HUES48 (cell line): Measurements from ENCODE around the gene ING3.
A peak's percentile ranks its signal among the peaks of the same experiment; 100 is the strongest.

ENCODE experiments used
- H3K27ac ChIP-seq: one replicate; pipeline ENCODE4 v1.7.0; 2013; ENCODE audit warnings: low read depth, low read length, inconsistent platforms
- H3K27me3 ChIP-seq: 2 replicates; pipeline ENCODE4 v1.6.1; 2013; ENCODE audit warnings: mild to moderate bottlenecking, low read length; ENCODE audit not compliant: control insufficient read depth, insufficient read depth
- H3K36me3 ChIP-seq: 2 replicates; pipeline ENCODE4 v1.6.1; 2013; ENCODE audit warnings: low read length; ENCODE audit not compliant: control insufficient read depth, insufficient read depth
- H3K4me1 ChIP-seq: 2 replicates; pipeline ENCODE4 v1.6.1; 2013; ENCODE audit warnings: mild to moderate bottlenecking, low read length; ENCODE audit not compliant: control insufficient read depth, insufficient read depth
- H3K4me3 ChIP-seq: 2 replicates; pipeline ENCODE4 v1.5.1; 2013; ENCODE audit warnings: mild to moderate bottlenecking, low read depth, low read length
- H3K9ac ChIP-seq: 2 replicates; pipeline ENCODE4 v1.6.1; 2013; ENCODE audit warnings: mild to moderate bottlenecking, low read depth, low read length, moderate library complexity
- H3K9me3 ChIP-seq: 2 replicates; pipeline ENCODE4 v1.6.1; 2013; ENCODE audit warnings: low read length; ENCODE audit not compliant: control insufficient read depth, insufficient read depth

ING3 gene, protein sequence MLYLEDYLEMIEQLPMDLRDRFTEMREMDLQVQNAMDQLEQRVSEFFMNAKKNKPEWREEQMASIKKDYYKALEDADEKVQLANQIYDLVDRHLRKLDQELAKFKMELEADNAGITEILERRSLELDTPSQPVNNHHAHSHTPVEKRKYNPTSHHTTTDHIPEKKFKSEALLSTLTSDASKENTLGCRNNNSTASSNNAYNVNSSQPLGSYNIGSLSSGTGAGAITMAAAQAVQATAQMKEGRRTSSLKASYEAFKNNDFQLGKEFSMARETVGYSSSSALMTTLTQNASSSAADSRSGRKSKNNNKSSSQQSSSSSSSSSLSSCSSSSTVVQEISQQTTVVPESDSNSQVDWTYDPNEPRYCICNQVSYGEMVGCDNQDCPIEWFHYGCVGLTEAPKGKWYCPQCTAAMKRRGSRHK

DNA sequence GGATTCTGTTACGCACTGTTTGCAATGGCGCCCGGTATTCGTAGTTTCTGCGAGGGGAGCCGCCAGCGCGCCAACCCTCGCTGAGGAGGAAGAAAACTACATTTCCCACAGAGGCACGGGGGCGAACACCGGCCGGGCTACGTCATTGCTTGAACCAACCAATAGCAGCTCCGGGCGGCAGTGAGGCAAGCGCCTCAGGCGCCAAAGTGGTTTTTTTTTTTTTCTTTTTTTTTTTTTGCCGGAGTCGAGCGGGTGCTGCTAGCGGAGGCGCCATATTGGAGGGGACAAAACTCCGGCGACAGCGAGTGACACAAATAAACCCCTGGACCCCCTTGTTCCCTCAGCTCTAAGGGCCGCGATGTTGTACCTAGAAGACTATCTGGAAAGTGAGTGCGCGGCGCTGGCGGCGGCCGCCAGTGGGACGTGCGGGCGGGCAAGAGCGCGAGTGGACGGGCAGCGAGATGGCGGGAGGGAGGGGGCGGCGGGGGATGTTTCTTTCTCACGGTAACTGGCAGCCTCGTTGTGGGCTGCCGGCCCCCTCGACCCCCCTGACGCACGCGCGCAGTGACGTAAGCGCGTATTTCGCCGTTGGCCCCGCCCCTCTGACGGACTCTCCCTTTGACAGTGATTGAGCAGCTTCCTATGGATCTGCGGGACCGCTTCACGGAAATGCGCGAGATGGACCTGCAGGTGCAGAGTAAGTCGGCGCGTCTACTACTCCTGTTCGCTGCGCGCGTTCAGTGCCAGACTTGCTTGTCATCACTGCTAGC is at the start of gene ING3:
ING3 (plus strand) TSS at position 239 of the 770 bp plus-strand sequence; CDS start at position 359, 120 bp downstream.
- Histone ChIP-seq H3K9ac (peak within 1 kb of the TSS; percentile 97), H3K36me3 (peaks cover 35% of the 10 kb centered on the region), H3K4me3 (peak within 1 kb of the TSS; percentile 92), H3K4me1 (peaks cover 11% of the 10 kb centered on the region; the same call in 1 of the 2 replicates), H3K9me3 (no peaks in the 10 kb centered on the region), H3K27ac (peak within 1 kb of the TSS; percentile 97), H3K27me3 (no peaks in the 10 kb centered on the region)

DNA sequence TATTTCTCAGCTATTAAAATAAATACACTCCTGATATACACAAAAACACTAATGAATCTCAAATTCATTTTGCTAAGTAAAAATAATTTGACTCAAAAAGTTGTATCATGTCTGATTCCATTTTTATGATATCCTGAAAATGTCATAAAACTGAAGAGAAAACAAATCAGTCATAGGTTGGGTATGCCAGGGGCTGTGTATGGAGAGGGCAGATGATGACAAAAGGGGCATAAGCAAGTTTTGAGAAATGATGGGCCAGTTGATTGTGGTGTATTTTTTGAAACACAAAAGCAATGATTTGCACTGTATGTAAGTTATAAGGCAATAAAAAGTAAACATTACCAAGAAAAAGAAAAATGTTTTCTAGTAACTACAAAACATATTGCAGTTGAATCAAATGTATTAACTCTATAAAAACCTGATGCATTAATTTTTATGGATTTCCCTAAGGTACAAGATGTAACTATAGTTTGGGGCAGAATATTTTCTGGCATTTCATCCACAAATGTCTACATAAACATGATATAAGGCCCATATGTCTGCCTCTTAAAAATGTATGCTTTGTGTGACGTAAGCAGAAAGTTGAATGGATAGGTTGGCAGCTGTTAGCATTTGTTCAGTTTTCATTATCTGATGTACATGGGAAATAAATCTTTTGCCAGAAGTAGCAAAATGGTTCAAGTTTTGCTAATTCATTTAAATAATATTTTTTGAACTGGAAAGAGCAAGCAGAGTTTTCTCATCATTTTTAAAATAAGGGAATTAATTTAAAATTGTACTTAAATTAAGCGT is 35.1 kb upstream of the ING3 start:
- no peaks in the 10 kb centered on the region for H3K27me3 ChIP-seq
- no peak overlapping the region for H3K9ac ChIP-seq
- no peak overlapping the region for H3K4me3 ChIP-seq
- no peak overlapping the region for H3K27ac ChIP-seq
- no peaks in the 10 kb centered on the region for H3K4me1 ChIP-seq
- no peaks in the 10 kb centered on the region for H3K9me3 ChIP-seq
- no peaks in the 10 kb centered on the region for H3K36me3 ChIP-seq

DNA sequence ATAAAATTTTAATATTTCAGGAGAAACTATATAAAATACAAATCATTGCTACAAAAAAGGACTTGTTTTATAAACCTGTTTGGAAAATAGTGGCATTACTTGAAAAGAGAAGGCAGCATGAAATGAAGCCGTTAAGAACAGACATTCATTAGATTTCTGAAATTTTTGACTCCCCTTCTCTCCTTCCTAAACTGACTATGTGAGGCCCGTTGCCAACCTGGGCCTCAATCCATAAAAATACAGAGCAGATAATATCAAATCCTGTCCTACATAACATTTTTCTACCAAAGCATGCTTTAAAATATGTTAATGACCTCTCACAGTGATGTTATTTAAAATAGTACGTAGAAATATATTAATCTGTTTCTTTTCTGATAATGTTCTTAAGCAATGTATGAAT is 34.5 kb upstream of the ING3 start:
- Histone ChIP-seq H3K36me3 (no peaks in the 10 kb centered on the region), H3K4me3 (no peak overlapping the region), H3K9ac (no peak overlapping the region), H3K4me1 (no peaks in the 10 kb centered on the region), H3K27ac (no peak overlapping the region), H3K9me3 (no peaks in the 10 kb centered on the region), H3K27me3 (no peaks in the 10 kb centered on the region)

GRCh38 chr7:120916538-120916937 is 34.0 kb upstream of the ING3 start:
- Histone ChIP-seq H3K4me3 (no peak overlapping the region), H3K9ac (no peak overlapping the region), H3K27ac (no peak overlapping the region), H3K4me1 (no peaks in the 10 kb centered on the region), H3K9me3 (no peaks in the 10 kb centered on the region), H3K27me3 (no peaks in the 10 kb centered on the region), H3K36me3 (no peaks in the 10 kb centered on the region)

GRCh38 chr7:120919466-120919865 is 31.1 kb upstream of the ING3 start:
- Histone ChIP-seq H3K9me3 (no peaks in the 10 kb centered on the region), H3K4me1 (peaks cover 13% of the 10 kb centered on the region; the same call in 1 of the 2 replicates), H3K9ac (no peak overlapping the region), H3K4me3 (no peak overlapping the region), H3K27ac (no peak overlapping the region), H3K27me3 (no peaks in the 10 kb centered on the region), H3K36me3 (no peaks in the 10 kb centered on the region)

DNA sequence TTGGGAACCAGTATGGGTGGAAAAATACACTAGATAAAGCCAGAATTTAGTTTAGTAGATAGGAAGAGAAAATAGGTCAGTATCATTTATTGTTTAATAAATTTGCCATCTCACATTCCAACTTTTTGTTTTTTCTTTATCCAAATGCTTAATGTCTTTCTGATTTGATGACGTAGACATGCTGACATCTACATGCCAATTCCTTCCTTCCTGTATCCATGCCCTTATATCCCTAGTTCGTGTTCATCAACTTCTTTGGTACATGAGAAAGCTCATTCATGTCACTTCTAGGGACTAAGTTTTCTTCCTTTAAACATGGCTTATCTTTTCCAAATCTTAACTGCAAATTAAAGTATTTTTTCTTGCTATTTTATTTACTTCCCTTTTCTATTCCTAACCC is 30.5 kb upstream of the ING3 start:
- Histone ChIP-seq H3K4me3 (no peak overlapping the region), H3K27me3 (no peaks in the 10 kb centered on the region)

GRCh38 chr7:120920591-120921274 is 29.8 kb upstream of the ING3 start:
- H3K27ac ChIP-seq, result no peak overlapping the region
- H3K4me3 ChIP-seq, result no peak overlapping the region

More for the DNA sequence above, 30.5 kb upstream of the ING3 start:
- no peak overlapping the region for H3K9ac ChIP-seq
- no peaks in the 10 kb centered on the region for H3K36me3 ChIP-seq
- no peaks in the 10 kb centered on the region for H3K9me3 ChIP-seq
- peaks cover 13% of the 10 kb centered on the region; the same call in 1 of the 2 replicates for H3K4me1 ChIP-seq
- H3K27ac ChIP-seq, result no peak overlapping the region

DNA sequence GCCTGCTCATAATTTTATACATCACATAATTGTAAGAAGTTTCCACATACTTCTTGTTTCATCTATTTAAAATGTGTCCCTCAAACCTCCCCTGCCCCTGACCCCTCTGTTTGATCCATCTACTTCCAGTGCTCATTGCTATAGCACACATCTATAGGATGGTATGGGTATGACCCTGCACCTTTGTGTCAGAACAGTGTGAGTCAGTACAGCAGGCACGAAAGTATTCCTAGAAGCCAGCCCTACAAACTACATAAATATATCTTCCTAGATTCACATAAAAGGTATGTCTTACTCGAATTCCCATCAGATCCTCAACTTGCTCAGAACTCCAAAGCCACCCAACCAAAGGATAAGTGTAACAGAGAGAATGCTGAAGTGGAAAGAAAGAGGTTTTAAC is 25.7 kb upstream of the ING3 start:
- Histone ChIP-seq H3K4me1 (peaks cover 30% of the 10 kb centered on the region), H3K9ac (no peak overlapping the region), H3K27ac (no peak overlapping the region), H3K4me3 (no peak overlapping the region), H3K27me3 (no peaks in the 10 kb centered on the region), H3K36me3 (no peaks in the 10 kb centered on the region), H3K9me3 (no peaks in the 10 kb centered on the region)

More at GRCh38 chr7:120920591-120921274, 29.8 kb upstream of the ING3 start:
- Histone ChIP-seq H3K36me3 (no peaks in the 10 kb centered on the region), H3K27me3 (no peaks in the 10 kb centered on the region), H3K9ac (no peak overlapping the region), H3K9me3 (no peaks in the 10 kb centered on the region), H3K4me1 (peaks cover 13% of the 10 kb centered on the region; the same call in 1 of the 2 replicates)

- Histone ChIP-seq H3K9ac (no peak overlapping the region), H3K27ac (no peak overlapping the region), H3K27me3 (no peaks in the 10 kb centered on the region), H3K4me1 (peaks cover 30% of the 10 kb centered on the region), H3K9me3 (no peaks in the 10 kb centered on the region), H3K4me3 (no peak overlapping the region), H3K36me3 (no peaks in the 10 kb centered on the region)
Measured at GRCh38 chr7:120925392-120925791, 25.2 kb upstream of the ING3 start.

DNA sequence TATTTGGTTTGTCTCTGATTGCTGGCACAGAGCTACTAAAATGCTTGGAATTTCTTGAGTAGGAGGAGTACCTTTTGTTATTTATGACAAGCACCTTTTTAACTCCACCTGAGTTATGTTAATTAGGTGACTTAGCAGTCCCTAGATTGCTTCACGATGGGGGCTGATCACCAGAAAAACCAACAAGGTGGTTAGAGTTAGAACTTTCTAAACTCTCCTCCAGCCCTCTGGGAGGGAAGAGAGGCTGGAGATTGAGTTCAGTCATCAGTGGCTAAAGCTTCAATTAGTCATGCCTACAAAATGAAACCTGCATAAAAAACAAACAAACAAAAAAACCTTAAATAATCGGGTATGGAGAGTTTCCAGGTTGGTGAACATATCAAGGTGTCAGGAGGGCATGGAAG is 23.6 kb upstream of the ING3 start:
- peak overlapping the region; percentile 21; the same call in 1 of the 2 replicates for H3K4me3 ChIP-seq
- H3K27ac ChIP-seq, result peak overlapping the region; percentile 55
- H3K9ac ChIP-seq, result peak overlapping the region; percentile 28; the same call in 1 of the 2 replicates
- H3K36me3 ChIP-seq, result no peaks in the 10 kb centered on the region
- H3K27me3 ChIP-seq, result no peaks in the 10 kb centered on the region
- peaks cover 26% of the 10 kb centered on the region for H3K4me1 ChIP-seq
- no peaks in the 10 kb centered on the region for H3K9me3 ChIP-seq
